K562 (cell line): ENCODE data around the gene CS. TPM values are rescaled to one million over a fixed set of nuclear protein-coding genes. Genes with fewer than 3 reads are reported as not detected.

ENCODE experiments used
- KLF1 ChIP-seq: fragments of 450-650 bp; IDR thresholded peaks from 2 replicates; pipeline ENCODE4 v1.6.1; 2016; ENCODE audit warnings: missing genetic modification characterization, missing compliant biosample characterization
- MAFG ChIP-seq: fragments of 450-650 bp; conservative IDR thresholded peaks from 2 replicates; pipeline ENCODE4 v1.6.1; 2016; ENCODE audit warnings: missing genetic modification characterization, missing compliant biosample characterization
- MECOM ChIP-seq: fragments of 250-450 bp; sonication (Bioruptor Pico); IDR thresholded peaks from 2 replicates; pipeline ENCODE4 v1.8.0; 2022; ENCODE audit warnings: inconsistent platforms
- NCOA2 ChIP-seq, 2 experiments: fragments of 450-650 bp; IDR thresholded peaks; 2 replicates each; pipeline ENCODE4 v1.6.1; 2018; ENCODE audit warnings: mild to moderate bottlenecking in 2 of 2, moderate library complexity in 1 of 2; ENCODE audit not compliant: partially characterized antibody in 2 of 2
- PHF21A ChIP-seq: fragments of 450-650 bp; IDR thresholded peaks from 2 replicates; pipeline ENCODE4 v1.6.1; 2017; ENCODE audit warnings: low read depth, borderline replicate concordance
- RBM25 ChIP-seq: fragments of 200-400 bp; formaldehyde crosslinking; IDR thresholded peaks from 2 replicates; pipeline ENCODE4 v1.6.1; 2018; ENCODE audit warnings: low read length, low read depth, moderate library complexity; ENCODE audit not compliant: severe bottlenecking
- RNF2 ChIP-seq: sonication (generic); IDR thresholded peaks from 2 replicates; pipeline ENCODE4 v1.6.1; 2016
- SNIP1 ChIP-seq: fragments of 450-650 bp; IDR thresholded peaks from 2 replicates; pipeline ENCODE4 v1.7.1; 2017; ENCODE audit warnings: low read depth, mild to moderate bottlenecking
- TCF7L2 ChIP-seq: fragments of 150-350 bp; IDR thresholded peaks from 2 replicates; pipeline ENCODE4 v1.6.1; 2016; ENCODE audit warnings: low read depth, mild to moderate bottlenecking, low read length, moderate library complexity
- TEAD1 ChIP-seq, 2 experiments: fragments of 450-650 bp in 1 of 2; sonication (generic) in 1 of 2; formaldehyde crosslinking; IDR thresholded peaks; 2 replicates each; pipeline versions ENCODE4 v1.4.0 to v1.8.0; 2020 to 2022; ENCODE audit warnings: mild to moderate bottlenecking in 2 of 2, missing genetic modification reagents in 1 of 2
- TRIM28 ChIP-seq: fragments of 450-650 bp; IDR thresholded peaks from 2 replicates; pipeline ENCODE4 v1.6.1; 2017
- ZC3H4 ChIP-seq: sonication (generic); formaldehyde crosslinking; IDR thresholded peaks from 2 replicates; pipeline ENCODE4 v1.9.0; 2021; ENCODE audit warnings: missing genetic modification reagents, borderline replicate concordance
- ZNF175 ChIP-seq: fragments of 200-800 bp; sonication (Bioruptor generic); IDR thresholded peaks from 2 replicates; pipeline ENCODE4 v1.6.1; 2016; ENCODE audit warnings: low read depth, mild to moderate bottlenecking, missing genetic modification characterization, missing compliant biosample characterization
- ZNF347 ChIP-seq: fragments of 450-650 bp; formaldehyde crosslinking; IDR thresholded peaks from 2 replicates; pipeline ENCODE4 v1.4.0; 2020; ENCODE audit warnings: low read depth, mild to moderate bottlenecking, moderate library complexity
- ZNF507 ChIP-seq: conservative IDR thresholded peaks from 2 replicates; pipeline ENCODE4 v1.6.1; 2017; ENCODE audit warnings: missing genetic modification characterization, missing compliant biosample characterization
- ZNF589 ChIP-seq: fragments of 200-800 bp; sonication (Bioruptor generic); IDR thresholded peaks from 2 replicates; pipeline ENCODE4 v1.6.1; 2016; ENCODE audit warnings: low read depth, missing genetic modification characterization, missing compliant biosample characterization
- ZNF766 ChIP-seq: fragments of 200-800 bp; sonication (Bioruptor generic); conservative IDR thresholded peaks from 2 replicates; pipeline ENCODE4 v1.6.1; 2016; ENCODE audit warnings: missing genetic modification characterization, missing compliant biosample characterization
- polyA plus RNA-seq, 8 experiments: library from polyadenylated mRNA; depleted of rRNA in 4 of 8; stranded (reverse) in 5 of 8; unstranded in 3 of 8; fragments of >200 nt; fragmentation: Nextera tagmentation in 2 of 8; fragmentation: Illumina TruSeq in 1 of 8; extraction: Ambion mirVana in 2 of 8; extraction: Trizol in 1 of 8; gene quantifications; 2 replicates each; pipeline versions ENCODE4 v1.2.1 to v1.2.3, GENCODE V29; 2011 to 2014; ENCODE audit warnings: inconsistent platforms in 1 of 8, missing spikeins in 1 of 8
- total RNA-seq, 7 experiments: library from RNA; depleted of rRNA in 6 of 7; stranded (reverse); fragments of >200 nt in 6 of 7; fragmentation: Illumina TruSeq in 2 of 7; extraction: Trizol in 2 of 7; gene quantifications; 2 replicates each; pipeline versions ENCODE4 v1.2.1 to v1.2.3, GENCODE V29; 2011 to 2021; ENCODE audit warnings: low replicate concordance in 1 of 7
- TF ChIP-seq, protein P1 (sequence below): fragments of 450-650 bp; formaldehyde crosslinking; conservative IDR thresholded peaks from 2 replicates; pipeline ENCODE4 v1.4.0; 2022; ENCODE audit warnings: mild to moderate bottlenecking, missing genetic modification characterization
- TF ChIP-seq, protein P2 (sequence below): sonication (generic); formaldehyde crosslinking; IDR thresholded peaks from 2 replicates; pipeline ENCODE4 v1.8.0; 2023; ENCODE audit warnings: mild to moderate bottlenecking, missing genetic modification reagents
- TF ChIP-seq, protein P3 (sequence below): fragments of 250-450 bp; sonication (Bioruptor Pico); IDR thresholded peaks from 2 replicates; pipeline ENCODE4 v1.5.0; 2021
- TF ChIP-seq, protein P4 (sequence below): fragments of 250-450 bp; sonication (Bioruptor Pico); IDR thresholded peaks from 2 replicates; pipeline ENCODE4 v1.5.0; 2021; ENCODE audit warnings: mild to moderate bottlenecking, moderate library complexity

Gene CS
- total and polyA plus RNA-seq, 9 of the 15 experiments (the other 6 are each of a cell fraction or from before 2014, with no cell fraction given) = 99.9 to 390 (median 149) TPM

DNA sequence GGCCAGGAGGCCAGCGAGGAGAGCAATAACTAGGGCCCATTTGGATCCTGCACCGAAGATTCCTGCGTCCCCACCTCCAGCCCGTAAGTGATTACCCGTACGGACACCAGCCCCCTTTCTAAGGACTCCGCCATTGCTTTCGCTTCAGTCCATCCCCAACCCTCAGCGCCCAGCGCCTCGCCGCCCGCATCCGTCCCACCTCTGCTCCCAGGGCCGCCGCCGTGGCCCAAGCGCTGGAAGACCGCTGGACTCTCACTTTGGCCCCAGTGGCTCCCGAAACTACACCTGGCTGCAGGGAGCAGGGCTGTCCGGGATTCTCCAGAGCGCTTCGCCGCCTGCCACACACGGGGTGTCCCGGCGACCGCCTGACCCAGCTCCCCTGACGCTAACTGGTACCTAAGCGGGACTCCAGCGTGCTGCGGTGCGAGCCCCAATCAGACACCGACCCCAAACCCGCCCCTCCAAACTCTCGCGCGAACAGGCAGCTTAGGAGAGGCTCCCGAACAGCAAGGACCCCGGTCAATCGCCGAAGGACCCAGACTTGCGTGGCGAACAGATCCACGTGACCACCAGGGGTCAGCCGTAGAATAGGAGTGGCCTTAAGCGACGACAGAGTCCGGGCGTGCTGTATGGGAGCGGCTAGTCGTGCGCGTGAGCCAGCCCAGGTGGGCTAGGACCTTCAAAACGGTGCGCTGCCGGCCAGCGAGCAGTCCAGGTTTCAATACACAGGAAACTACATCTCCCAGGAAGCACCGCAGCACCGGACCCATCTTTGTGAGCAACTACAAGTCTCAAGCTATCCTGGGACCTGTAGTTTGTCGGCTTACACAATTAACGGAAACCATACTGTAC, 15.7 kb upstream of the CS start, which contains the start of gene CNPY2 (continued):
- TF ChIP-seq, protein P1, sequence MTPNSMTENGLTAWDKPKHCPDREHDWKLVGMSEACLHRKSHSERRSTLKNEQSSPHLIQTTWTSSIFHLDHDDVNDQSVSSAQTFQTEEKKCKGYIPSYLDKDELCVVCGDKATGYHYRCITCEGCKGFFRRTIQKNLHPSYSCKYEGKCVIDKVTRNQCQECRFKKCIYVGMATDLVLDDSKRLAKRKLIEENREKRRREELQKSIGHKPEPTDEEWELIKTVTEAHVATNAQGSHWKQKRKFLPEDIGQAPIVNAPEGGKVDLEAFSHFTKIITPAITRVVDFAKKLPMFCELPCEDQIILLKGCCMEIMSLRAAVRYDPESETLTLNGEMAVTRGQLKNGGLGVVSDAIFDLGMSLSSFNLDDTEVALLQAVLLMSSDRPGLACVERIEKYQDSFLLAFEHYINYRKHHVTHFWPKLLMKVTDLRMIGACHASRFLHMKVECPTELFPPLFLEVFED (CRISPR knock-in tag) = no peak
- TF ChIP-seq PHF21A (no peak), KLF1 (tag) (0 out of 2 replicates have a peak, but pooled peaks have one; percentile 26), SNIP1 (no peak), ZNF175 (CRISPR knock-in tag) (no peak; the same call in 1 of the 2 replicates), ZNF347 (CRISPR knock-in tag) (no peak), ZNF507 (tag) (no peak), TEAD1 (CRISPR knock-in tag; IDR thresholded peaks at IDR 0.05) (peak in 1 of 2 experiments; percentile 46; a peak in 1 of 4 replicates), RNF2 (no peak), ZNF766 (peak; percentile 93), ZC3H4 (no peak), NCOA2 (IDR thresholded peaks at IDR 0.05; ENCODE audit: partially characterized antibody in 2 of 2) (peak in 1 of 2 experiments; percentile 97), MECOM (CRISPR knock-in tag) (no peak), ZNF589 (CRISPR knock-in tag) (peak; percentile 64; the same call in 1 of the 2 replicates), TRIM28 (no peak; the same call in 1 of the 2 replicates), RBM25 (no peak), TCF7L2 (no peak), MAFG (tag) (no peak)
- TF ChIP-seq, protein P2, sequence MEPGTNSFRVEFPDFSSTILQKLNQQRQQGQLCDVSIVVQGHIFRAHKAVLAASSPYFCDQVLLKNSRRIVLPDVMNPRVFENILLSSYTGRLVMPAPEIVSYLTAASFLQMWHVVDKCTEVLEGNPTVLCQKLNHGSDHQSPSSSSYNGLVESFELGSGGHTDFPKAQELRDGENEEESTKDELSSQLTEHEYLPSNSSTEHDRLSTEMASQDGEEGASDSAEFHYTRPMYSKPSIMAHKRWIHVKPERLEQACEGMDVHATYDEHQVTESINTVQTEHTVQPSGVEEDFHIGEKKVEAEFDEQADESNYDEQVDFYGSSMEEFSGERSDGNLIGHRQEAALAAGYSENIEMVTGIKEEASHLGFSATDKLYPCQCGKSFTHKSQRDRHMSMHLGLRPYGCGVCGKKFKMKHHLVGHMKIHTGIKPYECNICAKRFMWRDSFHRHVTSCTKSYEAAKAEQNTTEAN (CRISPR knock-in tag) = 0 out of 2 replicates have a peak, but pooled peaks have one; percentile 73
- TF ChIP-seq, protein P3, sequence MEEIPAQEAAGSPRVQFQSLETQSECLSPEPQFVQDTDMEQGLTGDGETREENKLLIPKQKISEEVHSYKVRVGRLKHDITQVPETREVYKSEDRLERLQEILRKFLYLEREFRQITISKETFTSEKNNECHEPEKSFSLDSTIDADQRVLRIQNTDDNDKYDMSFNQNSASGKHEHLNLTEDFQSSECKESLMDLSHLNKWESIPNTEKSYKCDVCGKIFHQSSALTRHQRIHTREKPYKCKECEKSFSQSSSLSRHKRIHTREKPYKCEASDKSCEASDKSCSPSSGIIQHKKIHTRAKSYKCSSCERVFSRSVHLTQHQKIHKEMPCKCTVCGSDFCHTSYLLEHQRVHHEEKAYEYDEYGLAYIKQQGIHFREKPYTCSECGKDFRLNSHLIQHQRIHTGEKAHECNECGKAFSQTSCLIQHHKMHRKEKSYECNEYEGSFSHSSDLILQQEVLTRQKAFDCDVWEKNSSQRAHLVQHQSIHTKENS (CRISPR knock-in tag) = no peak
- TF ChIP-seq, protein P4, sequence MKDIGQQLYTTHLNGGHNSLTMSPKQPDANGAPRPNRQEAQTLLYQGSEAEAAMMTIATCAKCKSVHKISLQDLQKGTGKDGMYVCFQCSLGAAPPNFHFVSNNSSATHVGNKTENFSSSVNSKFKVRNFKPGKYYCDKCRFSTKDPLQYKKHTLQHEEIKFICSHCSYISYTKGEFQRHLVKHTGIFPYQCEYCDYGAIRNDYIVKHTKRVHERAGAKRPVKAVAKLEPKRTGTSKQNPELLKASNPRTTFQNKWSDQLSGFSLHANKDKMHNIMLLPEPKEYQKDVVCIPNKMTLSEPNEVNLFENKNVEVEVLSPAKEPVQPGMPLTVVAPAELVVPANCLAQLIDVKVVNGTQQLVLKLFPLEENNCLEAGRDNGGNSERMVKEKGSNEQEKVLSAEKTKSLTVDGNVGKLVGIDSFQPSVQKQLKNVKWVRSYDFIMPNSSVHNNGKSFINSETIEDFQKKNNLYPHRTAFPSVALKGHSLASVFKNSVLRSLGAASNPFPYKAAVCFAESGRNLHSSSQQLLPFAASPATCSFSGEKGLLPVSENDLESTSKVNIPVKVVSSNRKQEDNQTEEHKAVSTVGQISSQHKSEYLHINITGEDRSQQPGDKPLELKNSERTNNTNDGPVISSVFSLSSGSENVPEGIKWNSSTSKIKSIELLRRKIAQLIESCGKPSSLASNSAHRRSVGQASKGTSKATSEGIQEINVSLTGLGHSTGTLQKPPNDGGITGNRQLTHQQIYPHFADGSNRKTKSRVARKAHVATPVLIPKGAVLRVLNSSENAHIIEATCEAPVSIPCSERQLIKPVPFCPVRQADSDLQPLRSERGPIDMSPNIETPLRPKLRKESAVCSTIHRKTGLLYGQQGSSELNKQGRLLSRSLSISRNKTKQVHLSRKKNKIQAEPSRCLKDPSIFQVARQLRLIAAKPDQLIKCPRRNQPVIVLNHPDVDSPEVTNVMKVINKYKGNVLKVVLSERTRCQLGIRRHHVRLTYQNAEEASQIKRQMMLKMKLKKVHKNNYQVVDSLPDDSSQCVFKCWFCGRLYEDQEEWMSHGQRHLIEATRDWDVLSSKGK = no peak
